H1 (cell line): ENCODE data around the gene PTPRJ. TPM values are rescaled to one million over a fixed set of nuclear protein-coding genes. Genes with fewer than 3 reads are reported as not detected.

Experiments
- CTCF ChIA-PET: fragments of 300-600 bp; sonication (Branson Sonifier 250); formaldehyde crosslinking; loops from one replicate; lab custom pipeline; 2021; ENCODE audit not compliant: partially characterized antibody; lab: Charles Lee
- POLR2A ChIA-PET: fragments of 300-600 bp; sonication (Branson Sonifier 250); formaldehyde crosslinking; loops from one replicate; lab custom pipeline; 2021; ENCODE audit warnings: inconsistent platforms; ENCODE audit not compliant: partially characterized antibody; lab: Charles Lee
- DNase-seq, 2 experiments: peaks; one replicate each; pipeline versions ENCODE4 v3.0.0 to v3.0.0-alpha.2; 2010 to 2022; ENCODE audit warnings: low spot score in 2 of 2, low read depth in 1 of 2, mixed read lengths in 1 of 2
- FAIRE-seq: peaks from 2 replicates; lab custom pipeline; 2011; peaks lifted over from hg19 to GRCh38; lab: Jason Lieb, UNC
- H2AFZ ChIP-seq: 2 replicates; pipeline ENCODE4 v1.8.1; 2012; ENCODE audit warnings: low read length, inconsistent platforms
- H2AK5ac ChIP-seq: 2 replicates; pipeline ENCODE4 v1.6.1; 2013; ENCODE audit warnings: low read depth, low read length
- H2BK120ac ChIP-seq: replicated peaks from 2 replicates; pipeline ENCODE3; 2013; ENCODE audit warnings: low read depth, low read length, inconsistent platforms
- H2BK12ac ChIP-seq: 2 replicates; pipeline ENCODE4 v1.6.1; 2013; ENCODE audit warnings: low read depth, low read length
- H2BK15ac ChIP-seq: 2 replicates; pipeline ENCODE4 v1.6.1; 2013; ENCODE audit warnings: low read length
- H2BK20ac ChIP-seq: 2 replicates; pipeline ENCODE4 v1.6.1; 2013; ENCODE audit warnings: low read length
- H2BK5ac ChIP-seq: 2 replicates; pipeline ENCODE4 v1.6.1; 2013; ENCODE audit warnings: low read depth, low read length
- H3K14ac ChIP-seq: 2 replicates; pipeline ENCODE4 v1.6.1; 2013; ENCODE audit warnings: inconsistent platforms; ENCODE audit not compliant: insufficient read length
- H3K18ac ChIP-seq: 2 replicates; pipeline ENCODE4 v1.6.1; 2013; ENCODE audit warnings: low read length; ENCODE audit errors: extremely low read depth
- H3K23ac ChIP-seq: 2 replicates; pipeline ENCODE4 v1.6.1; 2013; ENCODE audit warnings: inconsistent platforms; ENCODE audit not compliant: insufficient read length
- H3K23me2 ChIP-seq: 2 replicates; pipeline ENCODE4 v1.6.1; 2013; ENCODE audit warnings: low read depth, low read length
- H3K27ac ChIP-seq: 2 replicates; pipeline ENCODE4 v1.6.1; 2011; ENCODE audit warnings: low read depth, low read length, inconsistent platforms
- H3K27me3 ChIP-seq, 4 experiments: replicated peaks in 1 of 4; 1 replicate in 1 of 4; 2 replicates in 3 of 4; pipeline versions ENCODE4 v1.6.1 to v1.8.1; 2011 to 2013; ENCODE audit warnings: low read length in 3 of 4, mild to moderate bottlenecking in 3 of 4, inconsistent platforms in 2 of 4, mixed read lengths in 2 of 4, moderate library complexity in 1 of 4; ENCODE audit not compliant: control insufficient read depth in 3 of 4, insufficient read depth in 3 of 4; ENCODE audit errors: extremely low read depth in 1 of 4
- H3K36me3 ChIP-seq, 4 experiments: 2 replicates each; pipeline versions ENCODE4 v1.6.1 to v1.8.1; 2011 to 2013; ENCODE audit warnings: mild to moderate bottlenecking in 4 of 4, low read length in 3 of 4, moderate library complexity in 2 of 4, control low read depth in 1 of 4, inconsistent platforms in 1 of 4; ENCODE audit not compliant: insufficient read depth in 4 of 4, control insufficient read depth in 2 of 4
- H3K4ac ChIP-seq: replicated peaks from 2 replicates; pipeline ENCODE3; 2013; ENCODE audit warnings: low read length, low read depth, mixed read lengths, inconsistent platforms; ENCODE audit not compliant: insufficient read length
- H3K4me1 ChIP-seq, 4 experiments: replicated peaks in 1 of 4; 1 replicate in 1 of 4; 2 replicates in 3 of 4; pipeline versions ENCODE4 v1.6.1 to v1.8.1; 2011 to 2013; ENCODE audit warnings: low read length in 3 of 4, inconsistent platforms in 2 of 4, mixed read lengths in 1 of 4; ENCODE audit not compliant: insufficient read depth in 4 of 4, control insufficient read depth in 3 of 4
- H3K4me2 ChIP-seq, 2 experiments: 2 replicates each; pipeline versions ENCODE4 v1.6.1 to v1.8.1; 2011 to 2013; ENCODE audit warnings: low read depth in 2 of 2, low read length in 2 of 2, control low read depth in 1 of 2, inconsistent platforms in 1 of 2, mild to moderate bottlenecking in 1 of 2; ENCODE audit not compliant: insufficient read depth in 1 of 2
- H3K4me3 ChIP-seq, 4 experiments: fragments of 200-600, 300-600 bp in 1 of 4; sonication (generic), shearing (Covaris generic), sonication (Bioruptor Twin) in 1 of 4; 2 replicates each; pipeline versions ENCODE4 v1.5.1 to v1.8.1; 2011 to 2016; ENCODE audit warnings: low read length in 4 of 4, low read depth in 3 of 4, control low read depth in 2 of 4, inconsistent platforms in 2 of 4, mild to moderate bottlenecking in 2 of 4, mixed read lengths in 1 of 4, moderate library complexity in 1 of 4; ENCODE audit not compliant: insufficient read depth in 2 of 4; ENCODE audit errors: extremely low read depth in 1 of 4
- H3K56ac ChIP-seq: replicated peaks from 2 replicates; pipeline ENCODE3; 2013; ENCODE audit warnings: low read depth, mild to moderate bottlenecking, mixed read lengths, low read length, inconsistent platforms; ENCODE audit not compliant: insufficient read length
- H3K79me1 ChIP-seq: 2 replicates; pipeline ENCODE4 v1.6.1; 2013; ENCODE audit warnings: low read depth, low read length, control low read depth
- H3K79me2 ChIP-seq, 2 experiments: 2 replicates each; pipeline versions ENCODE4 v1.6.1 to v1.8.1; 2012 to 2013; ENCODE audit warnings: low read length in 2 of 2, mild to moderate bottlenecking in 2 of 2, inconsistent platforms in 1 of 2; ENCODE audit not compliant: insufficient read depth in 2 of 2, control insufficient read depth in 1 of 2
- H3K9ac ChIP-seq, 4 experiments: replicated peaks in 1 of 4; 1 replicate in 1 of 4; 2 replicates in 3 of 4; pipeline versions ENCODE4 v1.6.1 to v1.8.1; 2011 to 2013; ENCODE audit warnings: low read depth in 3 of 4, low read length in 3 of 4, control low read depth in 2 of 4, mild to moderate bottlenecking in 2 of 4, moderate library complexity in 2 of 4, inconsistent platforms in 1 of 4; ENCODE audit errors: extremely low read depth in 1 of 4
- H3K9me3 ChIP-seq, 2 experiments: 2 replicates each; pipeline versions ENCODE4 v1.6.1 to v1.8.1; 2012 to 2013; ENCODE audit warnings: mild to moderate bottlenecking in 2 of 2, moderate library complexity in 2 of 2, control low read depth in 1 of 2, inconsistent platforms in 1 of 2, low read depth in 1 of 2, low read length in 1 of 2, mixed read lengths in 1 of 2; ENCODE audit not compliant: insufficient read depth in 2 of 2
- H4K20me1 ChIP-seq, 2 experiments: replicated peaks in 1 of 2; 2 replicates each; pipeline versions ENCODE3 to v1.8.1; 2011 to 2013; ENCODE audit warnings: inconsistent platforms in 2 of 2, low read length in 2 of 2, mild to moderate bottlenecking in 1 of 2; ENCODE audit not compliant: insufficient read depth in 2 of 2, control insufficient read depth in 1 of 2
- H4K5ac ChIP-seq: 2 replicates; pipeline ENCODE4 v1.6.1; 2013; ENCODE audit warnings: low read length, low read depth, mixed read lengths, inconsistent platforms; ENCODE audit not compliant: insufficient read length
- H4K8ac ChIP-seq: 2 replicates; pipeline ENCODE4 v1.8.0; 2013; ENCODE audit warnings: mild to moderate bottlenecking, moderate library complexity, low read length, inconsistent platforms; ENCODE audit not compliant: insufficient read depth; ENCODE audit errors: extremely low read depth
- H4K91ac ChIP-seq: replicated peaks from 2 replicates; pipeline ENCODE3; 2013; ENCODE audit warnings: low read length, mixed read lengths, inconsistent platforms; ENCODE audit not compliant: insufficient read length
- CHD1 ChIP-seq: IDR thresholded peaks from 2 replicates; pipeline ENCODE4 v1.6.1; 2012; ENCODE audit warnings: low read depth, low read length, improper control_type of control experiment
- EGR1 ChIP-seq: IDR thresholded peaks from 2 replicates; pipeline ENCODE4 v1.6.1; 2011; ENCODE audit warnings: low read depth, low read length, borderline replicate concordance
- EP300 ChIP-seq, 2 experiments: IDR thresholded peaks; 1 replicate in 1 of 2; 2 replicates in 1 of 2; pipeline ENCODE4 v1.6.1; 2011 to 2012; ENCODE audit warnings: low read depth in 2 of 2, low read length in 2 of 2, mild to moderate bottlenecking in 2 of 2, borderline replicate concordance in 1 of 2, inconsistent platforms in 1 of 2, moderate library complexity in 1 of 2
- WGBS, 2 experiments: shearing (Covaris generic) in 1 of 2; methylation state at CpG; one replicate each; pipeline versions ENCODE4 v1.1.6 to v1.1.7; 2013 to 2015; ENCODE audit warnings: low lambda C conversion rate in 2 of 2, mixed read lengths in 2 of 2, inconsistent platforms in 1 of 2, low coverage in 1 of 2, missing lambda C conversion rate in 1 of 2; ENCODE audit not compliant: insufficient replicate concordance in 2 of 2, insufficient coverage in 1 of 2, insufficient read length in 1 of 2; ENCODE audit errors: extremely low coverage in 1 of 2, missing lambda C conversion rate in 1 of 2; 5-methylcytosine and 5-hydroxymethylcytosine counted together
- polyA plus RNA-seq, 7 experiments: library from polyadenylated mRNA; depleted of rRNA in 3 of 7; stranded (reverse) in 5 of 7; unstranded in 2 of 7; fragments of >200 nt in 5 of 7; fragments of 200-250 nt in 2 of 7; gene quantifications; 1 replicate in 5 of 7; 2 replicates in 1 of 7; 4 replicates in 1 of 7; pipeline versions ENCODE4 v1.2.1 to v1.2.3, GENCODE V29; 2011 to 2013; ENCODE audit warnings: missing spikeins in 2 of 7, mixed read lengths in 2 of 7
- total RNA-seq: library from RNA; stranded (reverse); fragmentation: NEBNext Ultra II Directional; extraction: Animal tissue kit (Norgen Biotek cat#: 25700); gene quantifications from 2 replicates; pipeline ENCODE4 v1.2.1, GENCODE V29; 2021
- TF ChIP-seq, protein P1 (sequence below), 3 experiments: IDR thresholded peaks; 1 replicate in 2 of 3; 2 replicates in 1 of 3; pipeline versions ENCODE4 v1.5.1 to v1.6.1; 2011; ENCODE audit warnings: low read length in 3 of 3, mild to moderate bottlenecking in 3 of 3, inconsistent platforms in 2 of 3, low read depth in 1 of 3, moderate library complexity in 1 of 3; ENCODE audit not compliant: insufficient read depth in 1 of 3; ENCODE audit errors: control extremely low read depth in 1 of 3

PTPRJ gene
- total and polyA plus RNA-seq, 2 of the 8 experiments (the other 6 are each of a cell fraction or from before 2014, with no cell fraction given): 4.4 to 22.6 TPM

DNA sequence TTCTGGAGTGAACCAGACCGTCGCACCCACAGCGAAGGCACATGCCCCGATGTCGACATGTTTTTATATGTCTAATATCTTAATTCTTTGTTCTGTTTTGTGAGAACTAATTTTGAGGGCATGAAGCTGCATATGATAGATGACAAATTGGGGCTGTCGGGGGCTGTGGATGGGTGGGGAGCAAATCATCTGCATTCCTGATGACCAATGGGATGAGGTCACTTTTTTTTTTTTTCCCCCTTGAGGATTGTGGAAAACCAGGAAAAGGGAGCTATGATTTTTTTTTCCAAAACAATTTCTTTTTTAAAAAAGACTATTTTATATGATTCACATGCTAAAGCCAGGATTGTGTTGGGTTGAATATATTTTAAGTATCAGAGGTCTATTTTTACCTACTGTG lies 187.0 kb downstream of the PTPRJ start:
- Histone ChIP-seq H3K4me2 (no peak overlapping the region), H4K91ac (no peak overlapping the region), H4K8ac (no peak overlapping the region), H3K79me2 (no peaks in the 10 kb centered on the region), H4K20me1 (no peaks in the 10 kb centered on the region), H2BK20ac (no peak overlapping the region), H4K5ac (no peak overlapping the region), H3K27ac (no peak overlapping the region), H3K4me3 (no peak overlapping the region), H3K14ac (no peak overlapping the region), H3K27me3 (no peaks in the 10 kb centered on the region), H3K56ac (no peak overlapping the region), H3K4ac (no peak overlapping the region), H2BK120ac (no peak overlapping the region), H3K9ac (no peak overlapping the region), H2AFZ (no peak overlapping the region), H3K79me1 (no peaks in the 10 kb centered on the region), H2AK5ac (no peak overlapping the region), H3K23me2 (no peaks in the 10 kb centered on the region), H2BK15ac (no peak overlapping the region), H2BK5ac (no peak overlapping the region), H3K9me3 (no peaks in the 10 kb centered on the region), H3K23ac (no peak overlapping the region), H2BK12ac (no peak overlapping the region), H3K4me1 (no peaks in the 10 kb centered on the region), H3K18ac (no peak overlapping the region), H3K36me3 (no peaks in the 10 kb centered on the region)
- 88% methylated on average over 6 of the region's 6 CpGs; no CpG with 5 or more reads in 1 of the 2 experiments for WGBS, 2 experiments
- POLR2A ChIA-PET: no interaction called here
- no peak for TF ChIP-seq CHD1
- TF ChIP-seq, protein P1, sequence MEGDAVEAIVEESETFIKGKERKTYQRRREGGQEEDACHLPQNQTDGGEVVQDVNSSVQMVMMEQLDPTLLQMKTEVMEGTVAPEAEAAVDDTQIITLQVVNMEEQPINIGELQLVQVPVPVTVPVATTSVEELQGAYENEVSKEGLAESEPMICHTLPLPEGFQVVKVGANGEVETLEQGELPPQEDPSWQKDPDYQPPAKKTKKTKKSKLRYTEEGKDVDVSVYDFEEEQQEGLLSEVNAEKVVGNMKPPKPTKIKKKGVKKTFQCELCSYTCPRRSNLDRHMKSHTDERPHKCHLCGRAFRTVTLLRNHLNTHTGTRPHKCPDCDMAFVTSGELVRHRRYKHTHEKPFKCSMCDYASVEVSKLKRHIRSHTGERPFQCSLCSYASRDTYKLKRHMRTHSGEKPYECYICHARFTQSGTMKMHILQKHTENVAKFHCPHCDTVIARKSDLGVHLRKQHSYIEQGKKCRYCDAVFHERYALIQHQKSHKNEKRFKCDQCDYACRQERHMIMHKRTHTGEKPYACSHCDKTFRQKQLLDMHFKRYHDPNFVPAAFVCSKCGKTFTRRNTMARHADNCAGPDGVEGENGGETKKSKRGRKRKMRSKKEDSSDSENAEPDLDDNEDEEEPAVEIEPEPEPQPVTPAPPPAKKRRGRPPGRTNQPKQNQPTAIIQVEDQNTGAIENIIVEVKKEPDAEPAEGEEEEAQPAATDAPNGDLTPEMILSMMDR (IDR thresholded peaks at IDR 0.05; ENCODE audit: control extremely low read depth in 1 of 3, insufficient read depth in 1 of 3, low read depth in 1 of 3, low read length in 3 of 3): no peak
- TF ChIP-seq EP300 (IDR thresholded peaks at IDR 0.05; ENCODE audit: borderline replicate concordance in 1 of 2, low read depth in 2 of 2, low read length in 2 of 2): no peak
- TF ChIP-seq EGR1: no peak
- DNase-seq (no peak), FAIRE-seq (no peak)
- CTCF ChIA-PET: no interaction called here
